Measurements from ENCODE around the gene ACAD11. TPM values are rescaled to one million over a fixed set of nuclear protein-coding genes. Genes with fewer than 3 reads are reported as not detected.
"Not testable (repeated sequence)": the region's sequence is repeated elsewhere in the genome, so short reads cannot be mapped to it uniquely, and the experiment has no call there.

The ACAD11 gene
- total and polyA plus RNA-seq, 8 donors = 12.6 to 43.7 (median 32.7) TPM

DNA sequence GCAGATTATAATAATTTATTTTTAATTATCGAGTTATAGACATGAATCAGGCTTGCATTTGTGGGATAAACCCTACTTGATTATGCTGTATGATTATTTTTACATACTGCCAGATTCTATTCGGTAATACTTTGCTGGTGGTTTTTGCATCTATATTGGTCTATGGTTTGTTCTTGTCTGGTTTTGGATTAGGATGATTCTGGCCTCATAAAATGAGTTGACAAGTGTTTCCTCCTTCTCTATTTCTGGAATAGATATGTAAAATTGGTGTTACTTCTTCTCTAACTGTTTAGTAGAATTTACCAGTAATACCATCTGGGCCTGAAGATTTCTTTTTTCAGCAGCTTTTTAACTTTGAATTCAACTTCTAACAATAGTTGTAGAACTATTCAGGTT is 95.5 kb downstream of the ACAD11 start:
- Histone ChIP-seq H3K4me3 (no peak overlapping the region), H3K36me3 (no peaks in the 10 kb centered on the region), H3K9me3 (no peaks in the 10 kb centered on the region), H3K4me1 (no peaks in the 10 kb centered on the region), H3K27me3 (no peaks in the 10 kb centered on the region), H3K27ac (no peak overlapping the region)
- no peak for DNase-seq
- TF ChIP-seq, protein P1, sequence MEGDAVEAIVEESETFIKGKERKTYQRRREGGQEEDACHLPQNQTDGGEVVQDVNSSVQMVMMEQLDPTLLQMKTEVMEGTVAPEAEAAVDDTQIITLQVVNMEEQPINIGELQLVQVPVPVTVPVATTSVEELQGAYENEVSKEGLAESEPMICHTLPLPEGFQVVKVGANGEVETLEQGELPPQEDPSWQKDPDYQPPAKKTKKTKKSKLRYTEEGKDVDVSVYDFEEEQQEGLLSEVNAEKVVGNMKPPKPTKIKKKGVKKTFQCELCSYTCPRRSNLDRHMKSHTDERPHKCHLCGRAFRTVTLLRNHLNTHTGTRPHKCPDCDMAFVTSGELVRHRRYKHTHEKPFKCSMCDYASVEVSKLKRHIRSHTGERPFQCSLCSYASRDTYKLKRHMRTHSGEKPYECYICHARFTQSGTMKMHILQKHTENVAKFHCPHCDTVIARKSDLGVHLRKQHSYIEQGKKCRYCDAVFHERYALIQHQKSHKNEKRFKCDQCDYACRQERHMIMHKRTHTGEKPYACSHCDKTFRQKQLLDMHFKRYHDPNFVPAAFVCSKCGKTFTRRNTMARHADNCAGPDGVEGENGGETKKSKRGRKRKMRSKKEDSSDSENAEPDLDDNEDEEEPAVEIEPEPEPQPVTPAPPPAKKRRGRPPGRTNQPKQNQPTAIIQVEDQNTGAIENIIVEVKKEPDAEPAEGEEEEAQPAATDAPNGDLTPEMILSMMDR (IDR thresholded peaks at IDR 0.05) = no peak
- no peak for ATAC-seq
- intact Hi-C loops (cut with DNase I) = no loop called here

DNA sequence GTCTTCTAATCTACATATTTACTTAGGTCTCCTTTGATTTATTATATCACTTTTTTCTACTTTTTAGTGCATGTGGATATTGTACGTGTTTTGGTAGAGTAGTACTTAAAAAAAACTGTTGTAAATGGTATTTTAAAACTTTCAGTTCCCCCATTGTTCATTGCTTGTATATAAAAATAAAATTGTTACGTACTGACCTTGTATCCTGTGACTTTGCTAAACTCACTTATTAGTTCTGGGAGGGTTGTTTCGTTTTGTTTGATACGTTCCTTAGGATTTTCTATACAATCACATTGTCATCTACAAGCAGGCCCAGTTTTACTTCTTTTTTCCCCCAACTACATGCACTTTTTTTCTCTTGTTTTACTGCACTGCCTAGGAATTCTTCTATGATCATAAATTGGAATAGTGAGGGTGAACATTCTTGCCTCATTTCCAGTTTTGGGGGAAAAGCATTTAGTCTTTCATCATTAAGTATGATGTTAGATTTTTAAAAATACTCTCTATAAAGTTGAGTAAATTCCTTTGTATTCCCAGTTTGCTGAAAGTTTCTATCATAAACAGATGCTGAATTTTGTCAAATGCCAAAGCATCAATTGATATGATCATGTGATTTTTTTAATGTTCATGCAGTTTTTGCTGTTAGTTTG is 96.1 kb downstream of the ACAD11 start:
- no peak for ATAC-seq

GRCh38 chr3:132561003-132561402 is 98.6 kb downstream of the ACAD11 start:
- intact Hi-C loops (cut with DNase I) = no loop called here
- no peaks in the 10 kb centered on the region for H3K9me3 ChIP-seq
- TF ChIP-seq, protein P1 (IDR thresholded peaks at IDR 0.05) = no peak
- no peaks in the 10 kb centered on the region for H3K27me3 ChIP-seq
- H3K4me1 ChIP-seq = no peaks in the 10 kb centered on the region
- H3K36me3 ChIP-seq = no peaks in the 10 kb centered on the region
- no peak overlapping the region for H3K27ac ChIP-seq
- H3K4me3 ChIP-seq = no peak overlapping the region
- ATAC-seq (no peak), DNase-seq (no peak)

More for the DNA sequence above, 96.1 kb downstream of the ACAD11 start:
- Histone ChIP-seq H3K4me1 (no peaks in the 10 kb centered on the region), H3K4me3 (no peak overlapping the region), H3K9me3 (no peaks in the 10 kb centered on the region), H3K27me3 (no peaks in the 10 kb centered on the region), H3K27ac (no peak overlapping the region), H3K36me3 (no peaks in the 10 kb centered on the region)
- intact Hi-C loops (cut with DNase I) = no loop called here
- TF ChIP-seq, protein P1 (IDR thresholded peaks at IDR 0.05) = no peak
- DNase-seq = no peak

GRCh38 chr3:132556508-132557159 is 103.0 kb downstream of the ACAD11 start:
- H3K27me3 ChIP-seq = no peaks in the 10 kb centered on the region
- no peaks in the 10 kb centered on the region for H3K9me3 ChIP-seq
- DNase-seq (no peak), ATAC-seq (peak; percentile 47)
- H3K4me3 ChIP-seq = no peak overlapping the region
- peaks cover 0 to 6% of the 10 kb centered on the region in 2 donors for H3K4me1 ChIP-seq
- intact Hi-C loops (cut with DNase I) = no loop called here
- TF ChIP-seq, protein P1 (IDR thresholded peaks at IDR 0.05) = no peak
- H3K36me3 ChIP-seq = no peaks in the 10 kb centered on the region
- H3K27ac ChIP-seq = no peak overlapping the region

GRCh38 chr3:132556036-132556386 is 103.6 kb downstream of the ACAD11 start:
- H3K27ac ChIP-seq; H3K4me3 ChIP-seq; ATAC-seq; H3K27me3 ChIP-seq; DNase-seq; intact Hi-C loops (cut with DNase I); H3K4me1 ChIP-seq; H3K36me3 ChIP-seq; H3K9me3 ChIP-seq: not testable (repeated sequence)

Data from left lung (tissue), 10 donors.